ENCODE measurements around the gene ATG10. TPM values are rescaled to one million over a fixed set of nuclear protein-coding genes. Genes with fewer than 3 reads are reported as not detected.

Gene ATG10
- total and polyA plus RNA-seq, 2 of the 8 experiments (the other 6 are each of a cell fraction or from before 2014, with no cell fraction given) = 3.7 to 8.8 TPM

GRCh38 chr5:82246960-82247574, 275.2 kb downstream of the ATG10 start:
- TF ChIP-seq SIX5 (IDR thresholded peaks at IDR 0.05; ENCODE audit: low read depth, low read length) (no peak), NANOG (IDR thresholded peaks at IDR 0.05; ENCODE audit: insufficient read depth, low read depth, low read length, poor library complexity, severe bottlenecking) (no peak), MAFK (IDR thresholded peaks at IDR 0.05; ENCODE audit: low read depth, low read length) (no peak), BRCA1 (IDR thresholded peaks at IDR 0.05; ENCODE audit: low read depth, low read length) (no peak), BCL11A (IDR thresholded peaks at IDR 0.05; ENCODE audit: low read depth in 2 of 2, low read length in 2 of 2) (no peak)
- Histone ChIP-seq H3K27me3 (replicated peaks in 1 of 4; ENCODE audit: control insufficient read depth in 3 of 4, extremely low read depth in 1 of 4, insufficient read depth in 3 of 4, low read length in 3 of 4) (no peaks in the 10 kb centered on the region), H3K14ac (ENCODE audit: insufficient read length) (no peak overlapping the region), H2AFZ (ENCODE audit: low read length) (no peak overlapping the region), H2BK120ac (replicated peaks; ENCODE audit: low read depth, low read length) (no peak overlapping the region), H3K23me2 (ENCODE audit: low read depth, low read length) (no peaks in the 10 kb centered on the region), H4K8ac (ENCODE audit: extremely low read depth, insufficient read depth, low read length) (no peak overlapping the region), H2BK5ac (ENCODE audit: low read depth, low read length) (no peak overlapping the region), H2BK15ac (ENCODE audit: low read length) (no peak overlapping the region), H2BK12ac (ENCODE audit: low read depth, low read length) (no peak overlapping the region), H3K23ac (ENCODE audit: insufficient read length) (no peak overlapping the region), H4K5ac (ENCODE audit: insufficient read length, low read depth, low read length) (no peak overlapping the region), H2BK20ac (ENCODE audit: low read length) (no peak overlapping the region), H3K79me2 (ENCODE audit: control insufficient read depth in 1 of 2, insufficient read depth in 2 of 2, low read length in 2 of 2) (no peaks in the 10 kb centered on the region; a peak in 1 of 4 replicates), H3K4me3 (ENCODE audit: extremely low read depth in 1 of 4, insufficient read depth in 2 of 4, low read depth in 3 of 4, low read length in 4 of 4) (no peak overlapping the region), H3K18ac (ENCODE audit: extremely low read depth, low read length) (no peak overlapping the region), H4K91ac (replicated peaks; ENCODE audit: insufficient read length, low read length) (no peak overlapping the region), H3K56ac (replicated peaks; ENCODE audit: insufficient read length, low read depth, low read length) (no peak overlapping the region), H4K20me1 (replicated peaks in 1 of 2; ENCODE audit: control insufficient read depth in 1 of 2, insufficient read depth in 2 of 2, low read length in 2 of 2) (no peaks in the 10 kb centered on the region), H3K27ac (ENCODE audit: low read depth, low read length) (no peak overlapping the region), H3K4me1 (replicated peaks in 1 of 4; ENCODE audit: control insufficient read depth in 3 of 4, insufficient read depth in 4 of 4, low read length in 3 of 4) (no peaks in the 10 kb centered on the region), H3K9ac (replicated peaks in 1 of 4; ENCODE audit: extremely low read depth in 1 of 4, low read depth in 3 of 4, low read length in 3 of 4) (no peak overlapping the region), H3K36me3 (ENCODE audit: control insufficient read depth in 2 of 4, insufficient read depth in 4 of 4, low read length in 3 of 4) (no peaks in the 10 kb centered on the region), H2AK5ac (ENCODE audit: low read depth, low read length) (no peak overlapping the region), H3K79me1 (ENCODE audit: low read depth, low read length) (no peaks in the 10 kb centered on the region), H3K9me3 (ENCODE audit: insufficient read depth in 2 of 2, low read depth in 1 of 2, low read length in 1 of 2) (no peaks in the 10 kb centered on the region), H3K4ac (replicated peaks; ENCODE audit: insufficient read length, low read depth, low read length) (no peak overlapping the region), H3K4me2 (ENCODE audit: insufficient read depth in 1 of 2, low read depth in 2 of 2, low read length in 2 of 2) (no peak overlapping the region)
- 84% methylated on average over 1 of the region's 1 CpG; no CpG with 5 or more reads in 1 of the 2 experiments for WGBS, 2 experiments (ENCODE audit: extremely low coverage in 1 of 2, insufficient coverage in 1 of 2, insufficient read length in 1 of 2, insufficient replicate concordance in 2 of 2, low coverage in 1 of 2, low lambda C conversion rate in 2 of 2, missing lambda C conversion rate in 1 of 2)
- FAIRE-seq (no peak), DNase-seq (ENCODE audit: low read depth in 1 of 2, low spot score in 2 of 2) (no peak)
- ChIA-PET CTCF (ENCODE audit: partially characterized antibody) (interaction anchor here (0.9 to 2.6 kb wide), 4 partner anchors 10 to 49 kb away, joined by 3 to 20 read pairs (median 3); no protein-coding TSS in a partner anchor), POLR2A (ENCODE audit: partially characterized antibody) (interaction anchor here (1.2 to 2.0 kb wide), 3 partner anchors 27 to 31 kb away, joined by 5 to 6 read pairs (median 5); partner anchors contain the start of gene RPS23)

Measured in H1 (cell line).